Dermis microvascular lymphatic vessel endothelial cell (primary cell): ENCODE results near the gene RGMA. TPM values are rescaled to one million over a fixed set of nuclear protein-coding genes. Genes with fewer than 3 reads are reported as not detected.
A peak's percentile ranks its signal among the peaks of the same experiment; 100 is the strongest.
"Not testable (repeated sequence)": the region's sequence is repeated elsewhere in the genome, so short reads cannot be mapped to it uniquely, and the experiment has no call there.

Experiments
- DNase-seq, 2 donors: peaks; one replicate each; pipeline versions ENCODE4 v3.0.0 to v3.0.0-alpha.2; 2010; ENCODE audit warnings: low read depth in 2 of 2
- total RNA-seq: library from RNA; depleted of rRNA; stranded (reverse); fragments of >200 nt; gene quantifications from 2 replicates; pipeline ENCODE4 v1.2.1, GENCODE V29; 2014

Gene RGMA
- total RNA-seq, 1 donor from 2014 or later, result under 0.01 TPM

GRCh38 chr15:93034512-93034911 lies 54.5 kb downstream of the RGMA start:
- DNase-seq, result no peak

GRCh38 chr15:93033434-93034045 lies 55.5 kb downstream of the RGMA start:
- no peak for DNase-seq

- not testable (repeated sequence) for DNase-seq
These were observed 56.4 kb downstream of the RGMA start for GRCh38 chr15:93032515-93033206.

GRCh38 chr15:93031557-93032384 lies 57.2 kb downstream of the RGMA start:
- not testable (repeated sequence) for DNase-seq

- DNase-seq, result no peak
These were observed 57.9 kb downstream of the RGMA start for GRCh38 chr15:93031103-93031464.

GRCh38 chr15:93030430-93031102 lies 58.4 kb downstream of the RGMA start:
- peak; percentile 15 to 62 for DNase-seq

- peak in 1 of 2 donors; percentile 29 for DNase-seq
These were observed 59.1 kb downstream of the RGMA start for GRCh38 chr15:93029836-93030429.

GRCh38 chr15:93029214-93029835 lies 59.7 kb downstream of the RGMA start:
- no peak for DNase-seq

- no peak for DNase-seq
These were observed 60.3 kb downstream of the RGMA start for GRCh38 chr15:93028632-93029213.

GRCh38 chr15:93028111-93028631 lies 60.8 kb downstream of the RGMA start:
- DNase-seq, result no peak

GRCh38 chr15:93027413-93027812 lies 61.6 kb downstream of the RGMA start:
- no peak for DNase-seq

GRCh38 chr15:93026380-93026817 lies 62.6 kb downstream of the RGMA start:
- no peak for DNase-seq

GRCh38 chr15:93025625-93025982 lies 63.4 kb downstream of the RGMA start:
- DNase-seq, result no peak

GRCh38 chr15:93024716-93025624 lies 64.0 kb downstream of the RGMA start:
- DNase-seq, result no peak

GRCh38 chr15:93024293-93024692 lies 64.7 kb downstream of the RGMA start:
- DNase-seq, result no peak

GRCh38 chr15:93020976-93021772 lies 67.8 kb downstream of the RGMA start:
- DNase-seq, result no peak

GRCh38 chr15:93019971-93020370 lies 69.0 kb downstream of the RGMA start:
- no peak for DNase-seq

- DNase-seq, result no peak
These were observed 69.9 kb downstream of the RGMA start for GRCh38 chr15:93019090-93019489.

GRCh38 chr15:93018574-93018973 lies 70.4 kb downstream of the RGMA start:
- no peak for DNase-seq
